ENCODE results near the gene EMILIN3.

EMILIN3 gene

GRCh38 chr20:41366546-41367392 lies at the start of gene EMILIN3:
Gene EMILIN3, minus strand, starts transcription at chr20:41366818. Its CDS starts 184 bp downstream, at chr20:41366634.
- no peak for DNase-seq

- no peak for DNase-seq
These were observed 48.6 kb upstream of the EMILIN3 start for GRCh38 chr20:41415191-41415590.

- no peak for DNase-seq
These were observed 46.6 kb upstream of the EMILIN3 start for GRCh38 chr20:41413169-41413568.

- DNase-seq: no peak
These were observed 45.9 kb upstream of the EMILIN3 start for GRCh38 chr20:41412324-41413120.

- peak in 1 of 2 donors; percentile 3 for DNase-seq
These were observed 44.8 kb upstream of the EMILIN3 start for GRCh38 chr20:41411391-41411847.

- DNase-seq: no peak
These were observed 42.4 kb upstream of the EMILIN3 start for GRCh38 chr20:41408986-41409385.

- peak in 1 of 2 donors; percentile 6 for DNase-seq
These were observed 41.7 kb upstream of the EMILIN3 start for GRCh38 chr20:41408156-41408794.

GRCh38 chr20:41407607-41408006 lies 41.0 kb upstream of the EMILIN3 start:
- DNase-seq: no peak

- DNase-seq: no peak
These were observed 40.4 kb upstream of the EMILIN3 start for GRCh38 chr20:41406896-41407444.

GRCh38 chr20:41406353-41406752 lies 39.7 kb upstream of the EMILIN3 start:
- no peak for DNase-seq

GRCh38 chr20:41405436-41405835 lies 38.8 kb upstream of the EMILIN3 start:
- DNase-seq: no peak

- DNase-seq: no peak
These were observed 37.0 kb upstream of the EMILIN3 start for GRCh38 chr20:41403604-41404003.

GRCh38 chr20:41398408-41398807 lies 31.8 kb upstream of the EMILIN3 start:
- DNase-seq: no peak

GRCh38 chr20:41395667-41396664 lies 29.3 kb upstream of the EMILIN3 start:
- DNase-seq: no peak

- no peak for DNase-seq
These were observed 28.5 kb upstream of the EMILIN3 start for GRCh38 chr20:41394931-41395666.

GRCh38 chr20:41394081-41394480 lies 27.5 kb upstream of the EMILIN3 start:
- DNase-seq: no peak

GRCh38 chr20:41393705-41394066 lies 27.1 kb upstream of the EMILIN3 start:
- DNase-seq: no peak

GRCh38 chr20:41392871-41393704 lies 26.5 kb upstream of the EMILIN3 start:
- no peak for DNase-seq

- no peak for DNase-seq
These were observed 25.7 kb upstream of the EMILIN3 start for GRCh38 chr20:41392295-41392694.

- DNase-seq: no peak
These were observed 25.0 kb upstream of the EMILIN3 start for GRCh38 chr20:41391587-41392001.
